Measurements from ENCODE around the gene HSPB8.

Gene HSPB8

GRCh38 chr12:119168721-119169120, 10.0 kb upstream of the HSPB8 start:
- DNase-seq = no peak

GRCh38 chr12:119169150-119169549, 9.6 kb upstream of the HSPB8 start:
- DNase-seq = no peak

- DNase-seq = no peak
Observed at GRCh38 chr12:119171291-119171690, 7.4 kb upstream of the HSPB8 start.

GRCh38 chr12:119171691-119172425, 6.9 kb upstream of the HSPB8 start:
- DNase-seq = no peak

GRCh38 chr12:119175081-119175480, 3.6 kb upstream of the HSPB8 start:
- DNase-seq = no peak

- peak; percentile 21 for DNase-seq
Observed at GRCh38 chr12:119176267-119177055, 2.3 kb upstream of the HSPB8 start.

GRCh38 chr12:119177056-119177325, 1.7 kb upstream of the HSPB8 start:
- DNase-seq = no peak

GRCh38 chr12:119177724-119178380, 879 bp upstream of the HSPB8 start:
- no peak for DNase-seq

- DNase-seq = peak; percentile 12
Observed at GRCh38 chr12:119179335-119180021, 747 bp downstream of the HSPB8 start.

- no peak for DNase-seq
Observed at GRCh38 chr12:119180380-119181040, 1.8 kb downstream of the HSPB8 start.

- DNase-seq = no peak
Observed at GRCh38 chr12:119181202-119181601, 2.5 kb downstream of the HSPB8 start.

GRCh38 chr12:119181944-119182343, 3.2 kb downstream of the HSPB8 start:
- DNase-seq = no peak

- no peak for DNase-seq
Observed at GRCh38 chr12:119182701-119183493, 4.2 kb downstream of the HSPB8 start.

GRCh38 chr12:119183942-119184695, 5.4 kb downstream of the HSPB8 start:
- no peak for DNase-seq

GRCh38 chr12:119195256-119195655, 16.5 kb downstream of the HSPB8 start:
- DNase-seq = no peak

- DNase-seq = no peak
Observed at GRCh38 chr12:119198440-119198839, 19.7 kb downstream of the HSPB8 start.

- DNase-seq = no peak
Observed at GRCh38 chr12:119200601-119201000, 21.9 kb downstream of the HSPB8 start.

- DNase-seq = no peak
Observed at GRCh38 chr12:119201789-119202543, 23.2 kb downstream of the HSPB8 start.

GRCh38 chr12:119202544-119202943, 23.8 kb downstream of the HSPB8 start:
- DNase-seq = no peak

- DNase-seq = peak; percentile 20
Observed at GRCh38 chr12:119204131-119204530, 25.4 kb downstream of the HSPB8 start.
